Liver (tissue), 9 donors: ENCODE measurements around the gene ST6GALNAC5. TPM values are rescaled to one million over a fixed set of nuclear protein-coding genes. Genes with fewer than 3 reads are reported as not detected.

Experiments
- DNase-seq: peaks from one replicate; pipeline ENCODE4 v3.0.0-alpha.2; 2017; ENCODE audit warnings: low spot score
- H3K27ac ChIP-seq, 2 donors: one replicate each; pipeline ENCODE4 v1.7.0; 2013; ENCODE audit warnings: inconsistent platforms in 2 of 2, low read length in 2 of 2, control low read depth in 1 of 2, low read depth in 1 of 2, mild to moderate bottlenecking in 1 of 2
- H3K27me3 ChIP-seq, 4 donors: one replicate each; pipeline versions ENCODE4 v1.6.1 to v1.7.0; 2013; ENCODE audit warnings: low read length in 3 of 4, inconsistent platforms in 1 of 4, mild to moderate bottlenecking in 1 of 4, moderate library complexity in 1 of 4; ENCODE audit not compliant: control insufficient read depth in 4 of 4, insufficient read depth in 4 of 4
- H3K36me3 ChIP-seq, 4 donors: one replicate each; pipeline versions ENCODE4 v1.6.1 to v1.7.0; 2013; ENCODE audit warnings: low read length in 3 of 4, mild to moderate bottlenecking in 3 of 4, low read depth in 1 of 4, moderate library complexity in 1 of 4; ENCODE audit not compliant: control insufficient read depth in 4 of 4, insufficient read depth in 3 of 4
- H3K4me1 ChIP-seq, 4 donors: one replicate each; pipeline versions ENCODE4 v1.6.1 to v1.7.0; 2013; ENCODE audit warnings: low read length in 3 of 4, mild to moderate bottlenecking in 3 of 4, moderate library complexity in 1 of 4; ENCODE audit not compliant: control insufficient read depth in 4 of 4, insufficient read depth in 4 of 4
- H3K4me3 ChIP-seq, 3 donors: one replicate each; pipeline versions ENCODE4 v1.6.1 to v1.7.0; 2013; ENCODE audit warnings: low read length in 3 of 3, control low read depth in 1 of 3, low read depth in 1 of 3, mild to moderate bottlenecking in 1 of 3
- H3K9ac ChIP-seq, 2 donors: one replicate each; pipeline ENCODE4 v1.7.0; 2013; ENCODE audit warnings: low read length in 2 of 2, mild to moderate bottlenecking in 2 of 2, moderate library complexity in 2 of 2, control low read depth in 1 of 2, low read depth in 1 of 2
- H3K9me3 ChIP-seq, 4 donors: one replicate each; pipeline versions ENCODE4 v1.6.1 to v1.7.0; 2013; ENCODE audit warnings: low read length in 3 of 4; ENCODE audit not compliant: control insufficient read depth in 4 of 4
- ATF3 ChIP-seq: IDR thresholded peaks from 2 replicates; pipeline ENCODE4 v1.6.1; 2016; ENCODE audit warnings: antibody characterized with exemption
- CTCF ChIP-seq: fragments of 150-350 bp; IDR thresholded peaks from 2 replicates; pipeline ENCODE4 v1.5.1; 2017; ENCODE audit warnings: improper control_type of control experiment, low read depth, low read length; ENCODE audit not compliant: missing input control
- EGR1 ChIP-seq, 2 donors: IDR thresholded peaks; 2 replicates each; pipeline ENCODE4 v1.6.1; 2016 to 2018; ENCODE audit warnings: antibody characterized with exemption in 2 of 2, low read depth in 2 of 2
- FOXA1 ChIP-seq: IDR thresholded peaks from 2 replicates; pipeline ENCODE4 v1.6.1; 2016; ENCODE audit warnings: antibody characterized with exemption
- FOXA2 ChIP-seq: IDR thresholded peaks from 2 replicates; pipeline ENCODE4 v1.6.1; 2016; ENCODE audit warnings: antibody characterized with exemption
- GABPA ChIP-seq, 2 donors: IDR thresholded peaks in 1 of 2; conservative IDR thresholded peaks in 1 of 2; 2 replicates each; pipeline ENCODE4 v1.6.1; 2016; ENCODE audit warnings: antibody characterized with exemption in 2 of 2, mild to moderate bottlenecking in 1 of 2, moderate library complexity in 1 of 2
- HNF4A ChIP-seq, 2 donors: conservative IDR thresholded peaks; 2 replicates each; pipeline ENCODE4 v1.6.1; 2016; ENCODE audit warnings: antibody characterized with exemption in 2 of 2, mild to moderate bottlenecking in 2 of 2
- HNF4G ChIP-seq: IDR thresholded peaks from 2 replicates; pipeline ENCODE4 v1.6.1; 2016; ENCODE audit warnings: antibody characterized with exemption
- JUND ChIP-seq, 2 donors: IDR thresholded peaks; 2 replicates each; pipeline ENCODE4 v1.6.1; 2016; ENCODE audit warnings: antibody characterized with exemption in 2 of 2
- NR2F2 ChIP-seq: IDR thresholded peaks from 2 replicates; pipeline ENCODE4 v1.6.1; 2016; ENCODE audit warnings: antibody characterized with exemption
- RAD21 ChIP-seq, 2 donors: IDR thresholded peaks; 2 replicates each; pipeline ENCODE4 v1.6.1; 2016; ENCODE audit warnings: antibody characterized with exemption in 2 of 2, mild to moderate bottlenecking in 2 of 2
- RXRA ChIP-seq, 2 donors: IDR thresholded peaks; 2 replicates each; pipeline ENCODE4 v1.6.1; 2017 to 2018; ENCODE audit warnings: antibody characterized with exemption in 2 of 2, mild to moderate bottlenecking in 1 of 2
- SP1 ChIP-seq: IDR thresholded peaks from 2 replicates; pipeline ENCODE4 v1.6.1; 2018; ENCODE audit warnings: antibody characterized with exemption, mild to moderate bottlenecking
- TAF1 ChIP-seq: conservative IDR thresholded peaks from 2 replicates; pipeline ENCODE4 v1.6.1; 2016; ENCODE audit warnings: antibody characterized with exemption, mild to moderate bottlenecking
- YY1 ChIP-seq: IDR thresholded peaks from 2 replicates; pipeline ENCODE4 v1.6.1; 2016; ENCODE audit warnings: antibody characterized with exemption, mild to moderate bottlenecking
- WGBS: extraction: QIAGEN DNeasy Blood & Tissue Kit; methylation state at CpG from one replicate; pipeline ENCODE4 v1.1.7; 2013; 5-methylcytosine and 5-hydroxymethylcytosine counted together
- polyA plus RNA-seq, 2 donors: library from polyadenylated mRNA; stranded (reverse) in 1 of 2; unstranded in 1 of 2; fragments of 200-250 nt in 1 of 2; fragments of >200 nt in 1 of 2; fragmentation: Nextera tagmentation in 1 of 2; extraction: Ambion mirVana in 1 of 2; gene quantifications; one replicate each; pipeline versions ENCODE4 v1.2.1 to v1.2.3, GENCODE V29; 2013 to 2015
- total RNA-seq, 2 donors: library from RNA; depleted of rRNA; stranded (reverse); fragments of >200 nt; gene quantifications; one replicate each; pipeline ENCODE4 v1.2.3, GENCODE V29; 2014
- TF ChIP-seq, protein P1 (sequence below): IDR thresholded peaks from 2 replicates; pipeline ENCODE4 v1.6.1; 2016; ENCODE audit warnings: antibody characterized with exemption, mild to moderate bottlenecking
- TF ChIP-seq, protein P2 (sequence below): IDR thresholded peaks from 2 replicates; pipeline ENCODE4 v1.6.1; 2016; ENCODE audit warnings: antibody characterized with exemption
- TF ChIP-seq, protein P3 (sequence below): IDR thresholded peaks from 2 replicates; pipeline ENCODE4 v1.6.1; 2016; ENCODE audit warnings: antibody characterized with exemption
- donor health status: healthy.
- donor health status: healthy.
- donor health status: healthy.
- donor health status: healthy.
- donor health status: healthy.

Gene ST6GALNAC5
- total and polyA plus RNA-seq, 4 donors: 0.09 to 0.17 TPM; not detected in 2

- TF ChIP-seq SP1: no peak
- TF ChIP-seq ATF3: no peak
Observed at GRCh38 chr1:77060000-77060399, 192.7 kb downstream of the ST6GALNAC5 start (continued).

DNA sequence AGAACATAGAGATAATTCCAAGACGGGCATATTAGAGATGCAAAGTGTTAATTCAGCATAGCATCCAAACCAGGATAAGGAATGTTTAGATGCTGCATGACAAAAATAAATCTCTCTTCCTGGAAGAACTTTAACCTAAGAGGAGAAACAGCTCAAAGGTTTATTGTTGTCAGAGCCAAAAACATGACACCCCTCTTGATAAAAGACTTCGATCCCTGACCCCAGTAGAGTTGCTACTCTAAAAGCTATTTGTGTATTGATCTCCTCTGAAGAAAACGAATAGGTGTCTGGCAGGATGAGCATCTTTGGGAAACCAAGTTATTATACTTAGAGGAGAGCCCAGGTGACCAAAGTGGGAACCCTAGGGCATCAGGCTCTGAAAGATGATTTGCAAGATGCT, 193.9 kb downstream of the ST6GALNAC5 start:
- WGBS: 55% methylated on average over 3 of the region's 3 CpGs
- H3K27me3 ChIP-seq: no peaks in the 10 kb centered on the region
- DNase-seq: no peak
- H3K36me3 ChIP-seq: no peaks in the 10 kb centered on the region
- H3K4me3 ChIP-seq: no peak overlapping the region
- TF ChIP-seq, protein P1, sequence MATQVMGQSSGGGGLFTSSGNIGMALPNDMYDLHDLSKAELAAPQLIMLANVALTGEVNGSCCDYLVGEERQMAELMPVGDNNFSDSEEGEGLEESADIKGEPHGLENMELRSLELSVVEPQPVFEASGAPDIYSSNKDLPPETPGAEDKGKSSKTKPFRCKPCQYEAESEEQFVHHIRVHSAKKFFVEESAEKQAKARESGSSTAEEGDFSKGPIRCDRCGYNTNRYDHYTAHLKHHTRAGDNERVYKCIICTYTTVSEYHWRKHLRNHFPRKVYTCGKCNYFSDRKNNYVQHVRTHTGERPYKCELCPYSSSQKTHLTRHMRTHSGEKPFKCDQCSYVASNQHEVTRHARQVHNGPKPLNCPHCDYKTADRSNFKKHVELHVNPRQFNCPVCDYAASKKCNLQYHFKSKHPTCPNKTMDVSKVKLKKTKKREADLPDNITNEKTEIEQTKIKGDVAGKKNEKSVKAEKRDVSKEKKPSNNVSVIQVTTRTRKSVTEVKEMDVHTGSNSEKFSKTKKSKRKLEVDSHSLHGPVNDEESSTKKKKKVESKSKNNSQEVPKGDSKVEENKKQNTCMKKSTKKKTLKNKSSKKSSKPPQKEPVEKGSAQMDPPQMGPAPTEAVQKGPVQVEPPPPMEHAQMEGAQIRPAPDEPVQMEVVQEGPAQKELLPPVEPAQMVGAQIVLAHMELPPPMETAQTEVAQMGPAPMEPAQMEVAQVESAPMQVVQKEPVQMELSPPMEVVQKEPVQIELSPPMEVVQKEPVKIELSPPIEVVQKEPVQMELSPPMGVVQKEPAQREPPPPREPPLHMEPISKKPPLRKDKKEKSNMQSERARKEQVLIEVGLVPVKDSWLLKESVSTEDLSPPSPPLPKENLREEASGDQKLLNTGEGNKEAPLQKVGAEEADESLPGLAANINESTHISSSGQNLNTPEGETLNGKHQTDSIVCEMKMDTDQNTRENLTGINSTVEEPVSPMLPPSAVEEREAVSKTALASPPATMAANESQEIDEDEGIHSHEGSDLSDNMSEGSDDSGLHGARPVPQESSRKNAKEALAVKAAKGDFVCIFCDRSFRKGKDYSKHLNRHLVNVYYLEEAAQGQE: no peak
- TF ChIP-seq, protein P2, sequence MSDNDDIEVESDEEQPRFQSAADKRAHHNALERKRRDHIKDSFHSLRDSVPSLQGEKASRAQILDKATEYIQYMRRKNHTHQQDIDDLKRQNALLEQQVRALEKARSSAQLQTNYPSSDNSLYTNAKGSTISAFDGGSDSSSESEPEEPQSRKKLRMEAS: no peak
- TF ChIP-seq, protein P3, sequence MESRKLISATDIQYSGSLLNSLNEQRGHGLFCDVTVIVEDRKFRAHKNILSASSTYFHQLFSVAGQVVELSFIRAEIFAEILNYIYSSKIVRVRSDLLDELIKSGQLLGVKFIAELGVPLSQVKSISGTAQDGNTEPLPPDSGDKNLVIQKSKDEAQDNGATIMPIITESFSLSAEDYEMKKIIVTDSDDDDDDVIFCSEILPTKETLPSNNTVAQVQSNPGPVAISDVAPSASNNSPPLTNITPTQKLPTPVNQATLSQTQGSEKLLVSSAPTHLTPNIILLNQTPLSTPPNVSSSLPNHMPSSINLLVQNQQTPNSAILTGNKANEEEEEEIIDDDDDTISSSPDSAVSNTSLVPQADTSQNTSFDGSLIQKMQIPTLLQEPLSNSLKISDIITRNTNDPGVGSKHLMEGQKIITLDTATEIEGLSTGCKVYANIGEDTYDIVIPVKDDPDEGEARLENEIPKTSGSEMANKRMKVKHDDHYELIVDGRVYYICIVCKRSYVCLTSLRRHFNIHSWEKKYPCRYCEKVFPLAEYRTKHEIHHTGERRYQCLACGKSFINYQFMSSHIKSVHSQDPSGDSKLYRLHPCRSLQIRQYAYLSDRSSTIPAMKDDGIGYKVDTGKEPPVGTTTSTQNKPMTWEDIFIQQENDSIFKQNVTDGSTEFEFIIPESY: no peak
- TF ChIP-seq EGR1 (IDR thresholded peaks at IDR 0.05; ENCODE audit: low read depth in 2 of 2) (no peak), JUND (IDR thresholded peaks at IDR 0.05) (no peak), TAF1 (no peak), CTCF (no peak), GABPA (IDR thresholded peaks at IDR 0.05 in 1 of 2, conservative IDR thresholded peaks at IDR 0.05 in 1 of 2) (no peak), HNF4A (conservative IDR thresholded peaks at IDR 0.05) (no peak), YY1 (no peak), HNF4G (no peak), FOXA2 (no peak), RAD21 (IDR thresholded peaks at IDR 0.05) (no peak), FOXA1 (no peak), NR2F2 (no peak), RXRA (IDR thresholded peaks at IDR 0.05) (no peak), SP1 (no peak), ATF3 (no peak)
- no peaks in the 10 kb centered on the region for H3K4me1 ChIP-seq
- no peaks in the 10 kb centered on the region for H3K9me3 ChIP-seq
- H3K9ac ChIP-seq: no peak overlapping the region
- no peak overlapping the region for H3K27ac ChIP-seq
